22Rv1 (cell line): Measurements from ENCODE around the gene TMEM217.
"Not testable (repeated sequence)": the region's sequence is repeated elsewhere in the genome, so short reads cannot be mapped to it uniquely, and the experiment has no call there.

Experiments used
- CTCF ChIP-seq: fragments of 450-650 bp; IDR thresholded peaks from 2 replicates; pipeline ENCODE4 v1.5.1; 2017; ENCODE audit warnings: mild to moderate bottlenecking
- ZFX ChIP-seq: fragments of 450-650 bp; IDR thresholded peaks from 2 replicates; pipeline ENCODE4 v1.6.1; 2017; ENCODE audit warnings: antibody characterized with exemption, borderline replicate concordance

GRCh38 chr6:37180610-37181009 lies 77.3 kb downstream of the TMEM217 start:
- TF ChIP-seq CTCF, ZFX: not testable (repeated sequence)
